Calu3 (cell line): Measurements from ENCODE around the gene ZC3H12A. TPM values are rescaled to one million over a fixed set of nuclear protein-coding genes. Genes with fewer than 3 reads are reported as not detected.
A peak's percentile ranks its signal among the peaks of the same experiment; 100 is the strongest.

Experiments used
- BruUV-seq: library from RNA; stranded (reverse); fragments of 400-500 nt; replicated peaks from 2 replicates; lab custom pipeline; 2021; lab: Mats Ljungman, UMichigan
- CTCF ChIA-PET: fragments of 300-600 bp; sonication (Branson Sonifier 250); formaldehyde crosslinking; loops from one replicate; lab custom pipeline; 2022; ENCODE audit warnings: antibody characterized with exemption; lab: Charles Lee
- DNase-seq: peaks from one replicate; pipeline ENCODE4 v3.0.0; 2022
- H3K27ac Mint-ChIP-seq: one replicate; pipeline ENCODE4 v1.8.0; 2022; ENCODE audit warnings: mixed read lengths; ENCODE audit not compliant: unreplicated experiment
- H3K27me3 Mint-ChIP-seq: one replicate; pipeline ENCODE4 v1.8.0; 2022; ENCODE audit warnings: mixed read lengths; ENCODE audit not compliant: unreplicated experiment
- H3K36me3 Mint-ChIP-seq: one replicate; pipeline ENCODE4 v1.8.0; 2022; ENCODE audit warnings: mild to moderate bottlenecking, moderate library complexity, mixed read lengths; ENCODE audit not compliant: insufficient read depth, unreplicated experiment
- H3K4me1 Mint-ChIP-seq: one replicate; pipeline ENCODE4 v1.8.0; 2022; ENCODE audit warnings: mild to moderate bottlenecking, low read depth, mixed read lengths; ENCODE audit not compliant: unreplicated experiment
- H3K4me3 Mint-ChIP-seq: one replicate; pipeline ENCODE4 v1.8.0; 2022; ENCODE audit warnings: mild to moderate bottlenecking, low read depth, moderate library complexity, mixed read lengths; ENCODE audit not compliant: unreplicated experiment
- H3K9me3 Mint-ChIP-seq: one replicate; pipeline ENCODE4 v1.8.0; 2022; ENCODE audit warnings: low read depth, mixed read lengths; ENCODE audit not compliant: unreplicated experiment
- intact Hi-C: fragments of 100-400 bp; cut with micrococcal nuclease; formaldehyde crosslinking; loops from one replicate; pipeline ENCODE4 v1.10.0; 2022; ENCODE audit not compliant: unreplicated experiment
- total RNA-seq: library from RNA; stranded (reverse); gene quantifications from 2 replicates; pipeline ENCODE4 v1.2.3, GENCODE V29; 2022
- TF ChIP-seq, protein P1 (sequence below): fragments of 200-600 bp; IDR thresholded peaks from one replicate; pipeline ENCODE4 v1.8.0; 2022; ENCODE audit warnings: antibody characterized with exemption; ENCODE audit not compliant: unreplicated experiment

Gene ZC3H12A
- total RNA-seq, 1 experiment from 2014 or later = 94.1 TPM

DNA sequence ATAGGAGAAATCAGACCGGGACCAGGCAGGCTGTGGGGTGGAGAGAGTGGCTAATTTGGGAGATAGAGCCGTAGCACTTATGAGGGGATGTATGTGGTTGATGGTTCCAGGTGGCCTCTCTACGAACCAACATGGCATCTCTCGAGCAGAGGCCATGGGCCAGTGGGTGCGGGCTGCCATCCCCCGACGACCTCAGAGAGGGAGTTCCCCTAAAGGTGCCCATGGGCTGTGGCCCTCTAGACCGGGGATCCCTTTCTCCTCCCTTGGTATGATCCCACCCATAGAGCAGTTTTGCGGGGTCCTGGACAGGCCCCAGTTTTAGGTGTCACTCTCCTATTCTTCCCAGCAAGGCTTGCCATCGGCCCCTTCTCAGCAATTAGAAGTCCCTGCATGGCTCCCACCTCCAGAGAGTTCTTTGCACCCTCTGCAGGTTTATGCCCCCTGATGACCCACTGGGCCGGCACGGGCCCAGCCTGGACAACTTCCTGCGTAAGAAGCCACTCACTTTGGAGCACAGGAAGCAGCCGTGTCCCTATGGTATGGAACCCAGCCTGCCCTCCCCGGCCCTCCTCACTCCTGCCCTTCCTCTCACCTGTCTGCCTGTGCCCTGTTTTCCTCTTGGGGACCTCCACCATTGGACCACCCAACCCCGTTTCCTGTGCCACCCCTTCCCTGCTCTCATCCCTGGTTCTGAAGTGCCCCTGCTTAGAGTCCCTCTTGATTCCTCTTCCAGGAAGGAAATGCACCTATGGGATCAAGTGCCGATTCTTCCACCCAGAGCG, 7.8 kb downstream of the ZC3H12A start:
- CTCF ChIA-PET = no interaction called here
- TF ChIP-seq, protein P1, sequence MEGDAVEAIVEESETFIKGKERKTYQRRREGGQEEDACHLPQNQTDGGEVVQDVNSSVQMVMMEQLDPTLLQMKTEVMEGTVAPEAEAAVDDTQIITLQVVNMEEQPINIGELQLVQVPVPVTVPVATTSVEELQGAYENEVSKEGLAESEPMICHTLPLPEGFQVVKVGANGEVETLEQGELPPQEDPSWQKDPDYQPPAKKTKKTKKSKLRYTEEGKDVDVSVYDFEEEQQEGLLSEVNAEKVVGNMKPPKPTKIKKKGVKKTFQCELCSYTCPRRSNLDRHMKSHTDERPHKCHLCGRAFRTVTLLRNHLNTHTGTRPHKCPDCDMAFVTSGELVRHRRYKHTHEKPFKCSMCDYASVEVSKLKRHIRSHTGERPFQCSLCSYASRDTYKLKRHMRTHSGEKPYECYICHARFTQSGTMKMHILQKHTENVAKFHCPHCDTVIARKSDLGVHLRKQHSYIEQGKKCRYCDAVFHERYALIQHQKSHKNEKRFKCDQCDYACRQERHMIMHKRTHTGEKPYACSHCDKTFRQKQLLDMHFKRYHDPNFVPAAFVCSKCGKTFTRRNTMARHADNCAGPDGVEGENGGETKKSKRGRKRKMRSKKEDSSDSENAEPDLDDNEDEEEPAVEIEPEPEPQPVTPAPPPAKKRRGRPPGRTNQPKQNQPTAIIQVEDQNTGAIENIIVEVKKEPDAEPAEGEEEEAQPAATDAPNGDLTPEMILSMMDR = no peak
- H3K9me3 Mint-ChIP-seq = no peaks in the 10 kb centered on the region
- intact Hi-C loops = no loop called here
- H3K36me3 Mint-ChIP-seq = peaks cover 94% of the 10 kb centered on the region
- H3K27ac Mint-ChIP-seq = peak overlapping the region; percentile 100
- peak overlapping the region; percentile 90 for H3K4me3 Mint-ChIP-seq
- no TSS peak for BruUV-seq
- H3K27me3 Mint-ChIP-seq = no peaks in the 10 kb centered on the region
- H3K4me1 Mint-ChIP-seq = peaks cover 45% of the 10 kb centered on the region
- DNase-seq = no peak

DNA sequence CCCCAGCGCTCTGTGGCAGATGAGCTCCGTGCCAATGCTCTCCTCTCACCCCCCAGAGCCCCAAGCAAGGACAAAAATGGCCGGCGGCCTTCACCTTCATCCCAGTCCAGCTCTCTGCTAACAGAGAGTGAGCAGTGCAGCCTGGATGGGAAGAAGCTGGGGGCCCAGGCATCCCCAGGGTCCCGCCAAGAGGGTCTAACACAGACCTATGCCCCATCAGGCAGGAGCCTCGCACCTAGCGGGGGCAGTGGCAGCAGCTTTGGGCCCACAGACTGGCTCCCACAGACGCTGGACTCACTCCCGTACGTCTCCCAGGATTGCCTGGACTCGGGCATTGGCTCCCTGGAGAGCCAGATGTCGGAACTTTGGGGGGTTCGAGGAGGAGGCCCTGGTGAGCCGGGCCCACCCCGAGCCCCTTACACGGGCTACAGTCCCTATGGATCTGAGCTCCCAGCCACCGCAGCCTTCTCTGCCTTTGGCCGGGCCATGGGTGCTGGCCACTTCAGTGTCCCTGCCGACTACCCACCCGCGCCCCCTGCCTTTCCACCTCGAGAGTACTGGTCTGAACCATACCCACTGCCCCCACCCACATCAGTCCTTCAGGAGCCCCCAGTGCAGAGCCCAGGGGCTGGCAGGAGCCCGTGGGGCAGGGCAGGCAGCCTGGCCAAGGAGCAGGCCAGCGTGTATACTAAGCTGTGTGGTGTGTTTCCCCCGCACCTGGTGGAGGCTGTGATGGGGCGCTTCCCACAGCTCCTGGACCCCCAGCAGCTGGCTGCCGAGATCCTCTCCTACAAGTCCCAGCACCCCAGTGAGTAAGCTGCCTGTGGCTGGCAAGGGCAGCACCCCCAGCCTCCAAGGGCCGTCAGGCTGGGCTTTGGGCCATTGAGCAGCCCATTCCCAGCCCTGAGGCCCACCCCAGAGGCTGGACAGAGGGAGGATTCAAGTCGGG, 8.7 kb downstream of the ZC3H12A start:
- peak overlapping the region; percentile 100 for H3K27ac Mint-ChIP-seq
- peaks cover 50% of the 10 kb centered on the region for H3K4me1 Mint-ChIP-seq
- H3K27me3 Mint-ChIP-seq = no peaks in the 10 kb centered on the region
- BruUV-seq = no TSS peak
- peaks cover 91% of the 10 kb centered on the region for H3K36me3 Mint-ChIP-seq
- peak overlapping the region; percentile 90 for H3K4me3 Mint-ChIP-seq
- no peaks in the 10 kb centered on the region for H3K9me3 Mint-ChIP-seq
- TF ChIP-seq, protein P1 = no peak
- intact Hi-C loops = no loop called here
- CTCF ChIA-PET = interaction anchor here (0.6 kb wide), 1 partner anchor 20 kb away, joined by 4 read pairs; no protein-coding TSS in a partner anchor
- DNase-seq = no peak

DNA sequence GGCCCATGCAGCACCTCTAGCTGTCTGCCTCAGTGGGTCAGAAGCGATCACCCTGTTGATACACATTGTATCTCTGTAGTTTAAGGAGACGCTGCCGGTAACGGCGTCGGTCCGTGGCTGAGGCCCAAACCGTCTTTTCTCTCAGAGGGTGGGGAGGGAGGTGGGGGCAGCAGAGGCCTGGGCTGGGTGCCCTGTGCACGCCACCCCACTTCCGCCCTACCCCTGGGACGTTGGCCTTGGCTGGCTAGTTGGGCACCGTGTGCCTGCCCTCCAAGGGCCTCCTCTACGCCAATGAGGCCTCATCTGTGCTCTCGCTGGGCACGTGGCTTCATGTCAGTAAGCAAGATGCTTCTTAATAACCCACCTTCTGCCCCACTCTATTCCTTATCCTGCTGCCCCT, 9.4 kb downstream of the ZC3H12A start:
- Mint-ChIP-seq H3K27ac (peak overlapping the region; percentile 70), H3K36me3 (peaks cover 91% of the 10 kb centered on the region), H3K9me3 (no peaks in the 10 kb centered on the region), H3K4me1 (peaks cover 50% of the 10 kb centered on the region), H3K4me3 (peak overlapping the region; percentile 5), H3K27me3 (no peaks in the 10 kb centered on the region)
- intact Hi-C loops = no loop called here
- CTCF ChIA-PET = interaction anchor here (0.6 kb wide), 1 partner anchor 38 kb away, joined by 4 read pairs; no protein-coding TSS in a partner anchor
- BruUV-seq = no TSS peak
- TF ChIP-seq, protein P1 = no peak
- no peak for DNase-seq

DNA sequence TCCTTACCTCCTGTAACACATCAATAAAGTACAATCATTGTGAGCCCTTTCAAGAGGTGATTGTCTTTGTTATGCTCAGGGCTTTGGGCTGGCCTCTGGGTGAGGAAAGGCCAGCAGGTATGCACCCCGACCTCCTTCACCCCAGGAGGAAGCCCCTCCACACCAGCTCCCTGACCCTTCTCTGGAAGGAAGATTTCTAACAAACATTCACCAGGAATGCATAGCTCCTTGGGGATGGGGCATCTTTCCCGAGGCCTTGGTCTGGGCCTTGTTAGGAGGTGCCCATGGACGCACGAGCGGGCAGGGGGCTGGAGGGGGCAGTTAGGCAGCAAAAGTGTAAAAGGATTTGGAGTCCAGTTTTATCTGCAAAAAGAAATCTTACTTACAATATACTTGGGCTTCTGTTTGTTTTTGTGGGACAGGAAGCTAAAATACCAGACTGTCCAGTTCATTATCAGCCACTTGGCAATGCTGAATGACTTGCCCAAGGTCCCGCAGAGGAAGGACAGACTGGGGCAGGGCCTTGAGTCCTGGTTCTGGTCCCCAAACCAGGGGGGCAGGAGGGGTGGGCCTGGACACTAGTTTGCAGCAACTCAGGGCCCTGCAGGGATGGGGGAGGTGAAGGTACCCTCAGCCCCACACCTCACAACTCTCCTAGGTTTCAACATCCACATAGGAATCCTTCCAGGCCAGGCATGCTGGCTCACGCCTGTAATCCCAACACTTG, 10.1 kb downstream of the ZC3H12A start:
- peaks cover 45% of the 10 kb centered on the region for H3K4me1 Mint-ChIP-seq
- peak overlapping the region; percentile 5 for H3K4me3 Mint-ChIP-seq
- DNase-seq = peak; percentile 31
- TF ChIP-seq, protein P1 = no peak
- peak overlapping the region; percentile 70 for H3K27ac Mint-ChIP-seq
- no TSS peak for BruUV-seq
- H3K36me3 Mint-ChIP-seq = peaks cover 86% of the 10 kb centered on the region
- H3K9me3 Mint-ChIP-seq = no peaks in the 10 kb centered on the region
- CTCF ChIA-PET = interaction anchor here (0.6 kb wide), 2 partner anchors 11 to 39 kb away, joined by 3 to 4 read pairs; no protein-coding TSS in a partner anchor
- intact Hi-C loops = no loop called here
- H3K27me3 Mint-ChIP-seq = no peaks in the 10 kb centered on the region
